Liver (tissue), 9 donors: ENCODE data around the gene RTN1. TPM values are rescaled to one million over a fixed set of nuclear protein-coding genes. Genes with fewer than 3 reads are reported as not detected.

Experiments
- DNase-seq: peaks from one replicate; pipeline ENCODE4 v3.0.0-alpha.2; 2017; ENCODE audit warnings: low spot score
- H3K27ac ChIP-seq, 2 donors: one replicate each; pipeline ENCODE4 v1.7.0; 2013; ENCODE audit warnings: inconsistent platforms in 2 of 2, low read length in 2 of 2, control low read depth in 1 of 2, low read depth in 1 of 2, mild to moderate bottlenecking in 1 of 2
- H3K27me3 ChIP-seq, 4 donors: one replicate each; pipeline versions ENCODE4 v1.6.1 to v1.7.0; 2013; ENCODE audit warnings: low read length in 3 of 4, inconsistent platforms in 1 of 4, mild to moderate bottlenecking in 1 of 4, moderate library complexity in 1 of 4; ENCODE audit not compliant: control insufficient read depth in 4 of 4, insufficient read depth in 4 of 4
- H3K36me3 ChIP-seq, 4 donors: one replicate each; pipeline versions ENCODE4 v1.6.1 to v1.7.0; 2013; ENCODE audit warnings: low read length in 3 of 4, mild to moderate bottlenecking in 3 of 4, low read depth in 1 of 4, moderate library complexity in 1 of 4; ENCODE audit not compliant: control insufficient read depth in 4 of 4, insufficient read depth in 3 of 4
- H3K4me1 ChIP-seq, 4 donors: one replicate each; pipeline versions ENCODE4 v1.6.1 to v1.7.0; 2013; ENCODE audit warnings: low read length in 3 of 4, mild to moderate bottlenecking in 3 of 4, moderate library complexity in 1 of 4; ENCODE audit not compliant: control insufficient read depth in 4 of 4, insufficient read depth in 4 of 4
- H3K4me3 ChIP-seq, 3 donors: one replicate each; pipeline versions ENCODE4 v1.6.1 to v1.7.0; 2013; ENCODE audit warnings: low read length in 3 of 3, control low read depth in 1 of 3, low read depth in 1 of 3, mild to moderate bottlenecking in 1 of 3
- H3K9ac ChIP-seq, 2 donors: one replicate each; pipeline ENCODE4 v1.7.0; 2013; ENCODE audit warnings: low read length in 2 of 2, mild to moderate bottlenecking in 2 of 2, moderate library complexity in 2 of 2, control low read depth in 1 of 2, low read depth in 1 of 2
- H3K9me3 ChIP-seq, 4 donors: one replicate each; pipeline versions ENCODE4 v1.6.1 to v1.7.0; 2013; ENCODE audit warnings: low read length in 3 of 4; ENCODE audit not compliant: control insufficient read depth in 4 of 4
- ATF3 ChIP-seq: IDR thresholded peaks from 2 replicates; pipeline ENCODE4 v1.6.1; 2016; ENCODE audit warnings: antibody characterized with exemption
- CTCF ChIP-seq: fragments of 150-350 bp; IDR thresholded peaks from 2 replicates; pipeline ENCODE4 v1.5.1; 2017; ENCODE audit warnings: improper control_type of control experiment, low read depth, low read length; ENCODE audit not compliant: missing input control
- EGR1 ChIP-seq, 2 donors: IDR thresholded peaks; 2 replicates each; pipeline ENCODE4 v1.6.1; 2016 to 2018; ENCODE audit warnings: antibody characterized with exemption in 2 of 2, low read depth in 2 of 2
- GABPA ChIP-seq, 2 donors: IDR thresholded peaks in 1 of 2; conservative IDR thresholded peaks in 1 of 2; 2 replicates each; pipeline ENCODE4 v1.6.1; 2016; ENCODE audit warnings: antibody characterized with exemption in 2 of 2, mild to moderate bottlenecking in 1 of 2, moderate library complexity in 1 of 2
- JUND ChIP-seq, 2 donors: IDR thresholded peaks; 2 replicates each; pipeline ENCODE4 v1.6.1; 2016; ENCODE audit warnings: antibody characterized with exemption in 2 of 2
- RAD21 ChIP-seq, 2 donors: IDR thresholded peaks; 2 replicates each; pipeline ENCODE4 v1.6.1; 2016; ENCODE audit warnings: antibody characterized with exemption in 2 of 2, mild to moderate bottlenecking in 2 of 2
- REST ChIP-seq: IDR thresholded peaks from 2 replicates; pipeline ENCODE4 v1.6.1; 2016; ENCODE audit warnings: antibody characterized with exemption, mild to moderate bottlenecking
- YY1 ChIP-seq: IDR thresholded peaks from 2 replicates; pipeline ENCODE4 v1.6.1; 2016; ENCODE audit warnings: antibody characterized with exemption, mild to moderate bottlenecking
- ZBTB33 ChIP-seq: IDR thresholded peaks from 2 replicates; pipeline ENCODE4 v1.6.1; 2016; ENCODE audit warnings: antibody characterized with exemption
- WGBS: extraction: QIAGEN DNeasy Blood & Tissue Kit; methylation state at CpG from one replicate; pipeline ENCODE4 v1.1.7; 2013; 5-methylcytosine and 5-hydroxymethylcytosine counted together
- polyA plus RNA-seq, 2 donors: library from polyadenylated mRNA; stranded (reverse) in 1 of 2; unstranded in 1 of 2; fragments of 200-250 nt in 1 of 2; fragments of >200 nt in 1 of 2; fragmentation: Nextera tagmentation in 1 of 2; extraction: Ambion mirVana in 1 of 2; gene quantifications; one replicate each; pipeline versions ENCODE4 v1.2.1 to v1.2.3, GENCODE V29; 2013 to 2015
- total RNA-seq, 2 donors: library from RNA; depleted of rRNA; stranded (reverse); fragments of >200 nt; gene quantifications; one replicate each; pipeline ENCODE4 v1.2.3, GENCODE V29; 2014
- donor health status: healthy.
- donor health status: healthy.
- donor health status: healthy.
- donor health status: healthy.
- donor health status: healthy.

Gene RTN1
- total and polyA plus RNA-seq, 4 donors: 0.08 to 1.8 (median 0.37) TPM

- no peak overlapping the region for H3K9ac ChIP-seq
- H3K4me1 ChIP-seq: peaks cover 0 to 10% (median 3%) of the 10 kb centered on the region in 4 donors
- no peak overlapping the region for H3K27ac ChIP-seq
- DNase-seq: no peak
- no peak for TF ChIP-seq ZBTB33
- TF ChIP-seq CTCF: no peak
- H3K27me3 ChIP-seq: no peaks in the 10 kb centered on the region
- H3K36me3 ChIP-seq: no peaks in the 10 kb centered on the region
- H3K9me3 ChIP-seq: no peaks in the 10 kb centered on the region
- WGBS: 70% methylated on average over 5 of the region's 5 CpGs
- no peak overlapping the region for H3K4me3 ChIP-seq
Observed at GRCh38 chr14:59704054-59704645, 166.4 kb downstream of the RTN1 start.

GRCh38 chr14:59699442-59699841, 171.1 kb downstream of the RTN1 start:
- no peak overlapping the region for H3K9ac ChIP-seq
- no peak overlapping the region for H3K27ac ChIP-seq
- TF ChIP-seq JUND (IDR thresholded peaks at IDR 0.05) (no peak), EGR1 (IDR thresholded peaks at IDR 0.05; ENCODE audit: low read depth in 2 of 2) (no peak), GABPA (IDR thresholded peaks at IDR 0.05 in 1 of 2, conservative IDR thresholded peaks at IDR 0.05 in 1 of 2) (no peak), ZBTB33 (no peak), CTCF (no peak), REST (no peak), YY1 (no peak), RAD21 (IDR thresholded peaks at IDR 0.05) (no peak), ATF3 (no peak)
- no peak for DNase-seq
- H3K9me3 ChIP-seq: no peaks in the 10 kb centered on the region
- no peaks in the 10 kb centered on the region for H3K36me3 ChIP-seq
- no peaks in the 10 kb centered on the region for H3K27me3 ChIP-seq
- 96% methylated on average over 2 of the region's 2 CpGs for WGBS
- H3K4me3 ChIP-seq: no peak overlapping the region
- peaks cover 0 to 2% (median 0%) of the 10 kb centered on the region in 4 donors for H3K4me1 ChIP-seq
